Mucosa of gallbladder (tissue), 1 donor: ENCODE results near the gene BLOC1S4. TPM values are rescaled to one million over a fixed set of nuclear protein-coding genes. Genes with fewer than 3 reads are reported as not detected.
"Not testable (repeated sequence)": the region's sequence is repeated elsewhere in the genome, so short reads cannot be mapped to it uniquely, and the experiment has no call there.

ENCODE experiments used
- DNase-seq: peaks from one replicate; pipeline ENCODE4 v3.0.0-alpha.2; 2020; ENCODE audit warnings: low spot score
- total RNA-seq: library from RNA; stranded (reverse); gene quantifications from one replicate; pipeline ENCODE4 v1.2.1, GENCODE V29; 2021
- donor health status: DM: no; HTN: no; CAD: no.

The BLOC1S4 gene, protein sequence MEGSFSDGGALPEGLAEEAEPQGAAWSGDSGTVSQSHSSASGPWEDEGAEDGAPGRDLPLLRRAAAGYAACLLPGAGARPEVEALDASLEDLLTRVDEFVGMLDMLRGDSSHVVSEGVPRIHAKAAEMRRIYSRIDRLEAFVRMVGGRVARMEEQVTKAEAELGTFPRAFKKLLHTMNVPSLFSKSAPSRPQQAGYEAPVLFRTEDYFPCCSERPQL
- total RNA-seq: 18.1 TPM

DNA sequence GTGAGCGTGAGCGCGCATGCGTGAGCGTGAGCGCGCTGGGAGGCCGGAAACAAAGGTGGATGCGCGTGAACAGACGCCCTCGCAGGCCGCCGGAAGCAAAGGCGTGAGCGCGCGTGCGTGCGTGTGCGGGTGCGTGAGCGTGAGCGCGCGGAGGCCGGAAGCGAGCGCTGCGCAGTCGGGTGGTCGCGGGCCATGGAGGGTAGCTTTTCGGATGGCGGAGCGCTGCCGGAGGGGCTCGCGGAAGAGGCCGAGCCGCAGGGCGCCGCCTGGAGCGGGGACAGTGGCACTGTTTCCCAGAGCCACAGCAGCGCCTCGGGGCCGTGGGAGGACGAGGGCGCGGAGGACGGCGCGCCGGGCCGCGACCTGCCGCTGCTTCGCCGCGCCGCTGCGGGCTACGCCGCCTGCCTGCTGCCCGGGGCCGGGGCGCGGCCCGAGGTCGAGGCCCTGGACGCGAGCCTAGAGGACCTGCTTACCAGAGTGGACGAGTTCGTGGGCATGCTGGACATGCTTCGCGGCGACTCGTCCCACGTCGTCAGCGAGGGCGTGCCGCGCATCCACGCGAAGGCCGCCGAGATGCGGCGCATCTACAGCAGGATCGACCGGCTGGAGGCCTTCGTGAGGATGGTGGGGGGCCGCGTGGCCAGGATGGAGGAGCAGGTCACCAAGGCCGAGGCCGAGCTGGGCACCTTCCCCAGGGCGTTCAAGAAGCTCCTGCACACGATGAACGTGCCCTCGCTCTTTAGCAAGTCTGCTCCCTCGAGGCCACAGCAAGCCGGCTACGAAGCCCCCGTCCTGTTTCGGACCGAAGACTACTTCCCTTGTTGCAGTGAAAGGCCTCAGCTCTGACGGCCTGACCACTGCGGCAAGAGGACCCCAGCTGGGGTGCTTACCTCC, at the start of gene BLOC1S4:
TSS of gene BLOC1S4 (plus strand) at position 157 of the 894 bp plus-strand sequence. CDS start at position 193, 36 bp downstream.
- DNase-seq: peak; percentile 90

DNA sequence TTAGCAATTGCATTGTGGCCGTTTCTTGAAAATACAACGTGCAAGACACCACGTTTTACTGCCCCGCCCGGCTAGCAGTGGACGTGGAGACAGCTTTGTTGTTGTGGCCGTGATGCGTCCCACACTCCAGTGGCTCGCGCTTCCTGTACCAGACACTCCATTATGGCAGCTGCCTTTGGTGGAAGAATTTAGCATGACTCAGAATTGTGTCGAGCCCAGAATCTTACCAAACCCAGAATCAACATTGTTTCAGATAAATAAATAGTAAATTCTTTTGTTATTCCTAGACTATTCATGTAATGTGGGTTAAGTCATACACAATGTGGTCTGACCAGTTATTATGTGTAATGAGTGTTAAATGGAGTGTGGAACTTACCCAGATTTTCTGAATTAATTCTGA, 47.6 kb upstream of the BLOC1S4 start:
- no peak for DNase-seq

DNA sequence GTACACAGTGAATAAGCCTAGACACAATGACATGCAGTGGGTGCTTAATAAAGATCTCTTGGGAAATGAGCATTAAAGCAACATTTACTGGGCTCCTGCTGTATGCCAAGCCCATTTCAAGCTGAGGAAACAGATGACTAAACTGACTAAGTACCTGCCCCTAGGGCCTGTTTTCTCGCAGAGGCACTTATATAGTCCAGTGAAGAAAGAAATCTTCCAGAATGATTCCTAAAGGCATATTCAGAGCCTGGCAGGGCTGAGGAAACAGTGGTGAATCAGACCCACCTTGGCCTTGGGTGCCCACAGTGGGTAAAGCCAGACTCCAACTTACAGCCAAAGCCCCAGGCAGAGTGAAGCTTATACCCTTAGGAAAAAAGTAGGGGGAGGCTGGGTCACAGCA, 44.3 kb upstream of the BLOC1S4 start:
- no peak for DNase-seq

DNA sequence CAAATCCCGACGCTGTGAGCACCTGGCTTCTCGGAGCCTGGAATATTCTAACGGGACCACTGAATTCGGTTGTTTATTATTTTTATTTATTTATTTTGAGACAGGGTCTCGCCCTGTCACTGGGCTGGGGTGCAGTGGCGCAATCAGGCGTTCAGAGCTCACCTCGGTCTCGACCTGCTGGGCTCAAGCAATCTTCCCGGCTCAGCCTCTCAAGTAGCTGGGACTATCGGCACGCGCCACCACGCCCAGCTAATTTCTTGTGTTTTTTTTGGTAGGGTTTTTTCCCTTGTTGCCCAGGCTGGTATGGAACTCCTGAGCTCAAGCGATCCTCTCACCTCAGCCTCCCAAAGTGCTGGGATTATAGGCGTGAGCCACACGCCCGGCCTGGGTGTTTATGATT, 43.8 kb upstream of the BLOC1S4 start:
- no peak for DNase-seq

DNA sequence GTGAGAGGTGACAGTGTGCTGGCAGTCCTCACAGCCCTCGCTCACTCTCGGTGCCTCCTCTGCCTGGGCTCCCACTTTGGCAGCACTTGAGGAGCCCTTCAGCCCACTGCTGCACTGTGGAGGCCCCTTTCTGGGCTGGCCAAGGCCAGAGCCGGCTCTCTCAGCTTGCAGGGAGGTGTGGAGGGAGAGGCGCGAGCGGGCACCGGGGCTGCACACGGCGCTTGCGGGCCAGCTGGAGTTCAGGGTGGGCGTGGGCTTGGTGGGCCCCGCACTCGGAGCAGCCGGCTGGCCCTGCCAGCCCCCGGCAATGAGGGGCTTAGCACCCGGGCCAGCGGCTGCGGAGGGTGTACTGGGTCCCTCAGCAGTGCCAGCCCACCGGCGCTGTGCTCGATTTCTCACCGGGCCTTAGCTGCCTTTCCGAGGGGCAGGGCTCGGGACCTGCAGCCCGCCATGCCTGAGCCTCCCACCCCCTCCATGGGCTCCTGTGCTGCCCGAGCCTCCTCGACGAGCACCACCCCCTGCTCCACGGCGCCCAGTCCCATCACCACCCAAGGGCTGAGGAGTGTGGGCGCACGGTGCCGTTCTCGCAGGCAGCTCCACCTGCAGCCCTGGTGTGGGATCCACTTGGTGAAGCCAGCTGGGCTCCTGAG, 43.3 kb upstream of the BLOC1S4 start:
- not testable (repeated sequence) for DNase-seq

DNA sequence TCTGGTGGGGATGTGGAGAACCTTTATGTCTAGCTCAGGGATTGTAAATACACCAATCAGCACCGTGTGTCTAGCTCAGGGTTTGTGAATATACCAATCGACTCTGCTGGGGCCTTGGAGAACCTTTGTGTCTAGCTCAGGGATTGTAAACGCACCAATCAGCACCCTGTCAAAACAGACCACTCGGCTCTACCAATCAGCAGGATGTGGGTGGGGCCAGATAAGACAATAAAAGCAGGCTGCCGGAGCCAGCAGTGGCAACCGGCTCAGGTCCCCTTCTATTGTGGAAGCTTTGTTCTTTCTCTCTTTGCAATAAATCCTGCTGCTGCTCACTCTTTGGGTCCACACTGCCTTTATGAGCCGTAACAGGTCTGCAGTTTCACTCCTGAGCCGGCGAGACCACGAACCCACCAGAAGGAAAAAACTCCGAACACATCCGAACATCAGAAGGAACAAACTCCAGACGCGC, 42.7 kb upstream of the BLOC1S4 start:
- DNase-seq: peak; percentile 27

DNA sequence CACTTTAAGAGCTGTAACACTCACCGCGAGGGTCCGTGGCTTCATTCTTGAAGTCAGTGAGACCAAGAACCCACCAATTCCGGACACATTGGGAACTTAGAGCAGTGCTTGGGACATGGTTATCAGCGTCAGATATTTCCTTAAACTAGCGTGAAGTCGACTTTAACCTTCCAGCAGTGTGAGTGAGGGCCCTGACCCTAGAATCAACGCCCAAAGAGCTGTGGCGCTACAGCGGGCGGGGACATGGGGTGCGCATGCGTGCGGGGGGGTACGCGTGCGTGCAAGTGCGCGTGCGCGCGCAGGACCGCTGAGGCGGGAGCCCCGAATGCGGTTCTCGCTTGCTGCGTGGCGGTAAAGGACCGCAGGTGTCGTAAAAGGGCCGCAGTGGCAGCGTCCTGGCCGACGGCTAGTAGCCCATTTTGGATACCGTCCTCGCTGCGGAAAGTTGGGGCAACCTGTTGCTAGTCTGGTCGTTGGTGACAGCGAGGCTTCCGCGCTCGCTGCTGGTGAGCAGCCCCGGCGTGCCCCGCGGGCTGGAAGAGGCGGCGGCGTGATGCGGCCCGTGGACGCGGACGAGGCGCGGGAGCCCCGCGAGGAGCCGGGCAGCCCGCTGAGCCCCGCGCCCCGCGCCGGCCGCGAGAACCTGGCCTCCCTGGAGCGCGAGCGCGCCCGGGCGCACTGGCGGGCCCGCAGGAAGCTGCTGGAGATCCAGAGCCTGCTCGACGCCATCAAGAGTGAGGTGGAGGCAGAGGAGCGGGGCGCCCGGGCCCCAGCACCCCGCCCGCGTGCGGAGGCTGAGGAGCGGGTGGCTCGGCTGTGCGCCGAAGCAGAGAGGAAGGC, 42.1 kb upstream of the BLOC1S4 start:
- DNase-seq: peak; percentile 95

DNA sequence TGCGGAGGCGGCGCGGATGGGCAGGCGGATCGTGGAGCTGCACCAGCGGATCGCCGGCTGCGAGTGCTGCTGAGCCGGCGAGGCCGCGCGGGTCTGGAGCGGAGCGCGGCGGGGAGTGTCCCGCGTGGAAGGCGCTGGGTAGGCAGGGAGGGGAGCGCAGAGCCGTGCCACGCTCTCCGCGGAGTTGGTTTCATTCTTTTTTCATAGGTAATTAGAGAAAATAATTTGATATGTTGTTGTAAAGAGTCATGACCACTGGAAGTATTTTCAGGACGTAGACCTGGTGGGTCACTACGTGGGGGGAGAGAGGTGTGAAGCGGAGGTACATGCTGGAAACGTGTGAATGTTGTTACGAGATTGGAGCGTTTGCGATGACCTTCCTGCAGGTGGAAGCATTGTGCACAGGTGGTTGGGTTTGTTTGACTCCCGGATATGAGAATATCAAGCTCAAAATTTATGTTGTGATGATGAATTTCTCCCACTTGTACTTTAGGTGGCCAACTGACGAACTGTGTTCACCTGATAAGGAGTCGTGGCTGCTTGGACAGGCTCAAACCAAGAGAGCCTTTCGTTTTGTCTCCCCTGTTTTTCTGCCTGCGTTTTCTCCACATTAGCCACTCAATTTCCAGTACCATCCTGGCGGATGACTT, 41.3 kb upstream of the BLOC1S4 start:
- peak; percentile 52 for DNase-seq

DNA sequence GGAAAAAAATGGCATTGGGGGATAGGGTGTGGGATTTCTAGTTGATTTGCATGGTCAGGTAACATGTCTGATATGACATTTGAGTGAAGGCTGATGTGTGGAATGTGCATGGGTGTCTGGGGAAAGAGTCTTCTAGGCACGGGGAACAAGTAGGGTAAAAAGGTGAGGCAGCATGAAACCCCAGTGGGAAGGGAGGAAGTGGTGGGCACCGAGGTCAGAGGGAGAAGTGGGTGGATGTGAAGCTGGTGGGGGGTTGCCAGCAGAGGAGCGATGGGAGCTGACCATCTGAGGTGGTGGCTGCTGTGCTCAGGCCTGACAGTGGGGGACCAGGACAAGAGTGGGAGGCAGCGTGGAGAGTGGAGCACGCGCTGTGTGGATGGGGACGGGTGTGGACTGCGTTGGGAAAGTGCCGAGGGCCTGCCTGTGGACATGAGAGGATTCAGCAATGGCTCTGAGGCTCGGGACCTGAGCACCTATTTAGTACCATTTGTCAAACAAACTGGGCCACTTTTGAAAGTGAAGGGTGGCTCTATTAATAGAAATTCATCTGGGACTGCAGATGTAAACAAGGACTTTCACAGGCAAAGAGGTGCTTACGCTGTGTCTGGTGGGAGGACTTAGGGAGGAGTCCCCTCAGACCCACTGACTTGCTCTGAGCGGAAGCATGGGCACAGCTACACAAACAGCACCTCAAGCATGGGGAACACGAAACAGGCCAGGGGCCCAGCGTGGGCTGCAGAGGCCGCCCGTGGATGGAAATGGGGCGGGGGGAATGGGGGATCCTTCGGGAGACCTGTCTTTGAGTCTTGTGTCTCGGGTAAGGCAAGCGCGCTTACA, 39.0 kb upstream of the BLOC1S4 start:
- DNase-seq: no peak

DNA sequence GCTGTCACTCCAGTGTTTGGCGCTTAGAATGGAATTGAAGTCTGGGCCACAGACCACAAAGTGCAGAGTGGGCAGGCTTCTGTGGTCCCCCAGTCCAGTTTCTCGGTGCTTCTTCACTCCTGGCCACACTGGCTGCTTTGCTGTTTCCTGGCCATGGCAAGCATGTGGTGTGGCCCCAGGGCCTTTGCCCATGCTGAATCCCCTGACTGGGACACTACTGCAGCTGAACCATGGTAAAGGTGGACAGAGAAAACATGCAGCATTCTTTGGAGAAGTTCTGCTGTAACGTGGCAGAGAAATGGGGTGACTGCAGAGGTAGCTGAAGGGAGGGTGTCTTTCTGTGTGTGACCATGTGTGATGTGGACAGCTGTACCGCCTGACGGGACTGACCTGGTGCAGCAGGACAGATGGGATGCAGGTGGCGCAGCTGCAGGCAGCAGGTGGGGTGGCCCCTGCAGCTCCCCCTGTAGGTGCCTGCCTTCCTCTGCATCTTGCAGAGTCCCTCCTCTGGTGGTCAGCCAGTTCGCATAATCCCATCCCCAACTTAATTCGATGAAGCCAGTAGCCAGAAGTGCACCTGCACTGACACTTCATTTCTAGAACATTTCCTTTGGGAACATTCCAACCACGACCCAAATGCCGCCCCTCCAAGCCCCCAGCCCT, 35.5 kb upstream of the BLOC1S4 start:
- DNase-seq: no peak

DNA sequence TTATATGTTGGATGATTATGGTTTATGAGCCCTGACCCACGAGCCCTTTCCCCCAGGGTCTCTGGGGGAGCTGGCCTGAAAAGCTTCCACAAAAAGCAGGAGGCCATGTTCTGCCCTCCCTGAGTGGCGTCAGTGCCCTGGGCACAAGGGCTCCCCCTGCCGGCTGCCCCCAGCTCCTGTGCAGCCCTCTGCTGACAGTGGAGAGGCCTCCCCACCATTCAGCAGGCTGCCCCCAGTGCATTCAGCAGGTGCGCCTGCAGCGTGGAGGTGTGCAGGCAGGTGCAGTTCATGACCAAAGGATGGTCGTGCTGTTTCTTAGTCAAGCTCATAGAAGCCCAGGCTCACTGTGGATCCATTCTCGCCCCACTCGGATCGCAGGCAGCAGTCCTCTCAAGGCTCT, 34.8 kb upstream of the BLOC1S4 start:
- no peak for DNase-seq

DNA sequence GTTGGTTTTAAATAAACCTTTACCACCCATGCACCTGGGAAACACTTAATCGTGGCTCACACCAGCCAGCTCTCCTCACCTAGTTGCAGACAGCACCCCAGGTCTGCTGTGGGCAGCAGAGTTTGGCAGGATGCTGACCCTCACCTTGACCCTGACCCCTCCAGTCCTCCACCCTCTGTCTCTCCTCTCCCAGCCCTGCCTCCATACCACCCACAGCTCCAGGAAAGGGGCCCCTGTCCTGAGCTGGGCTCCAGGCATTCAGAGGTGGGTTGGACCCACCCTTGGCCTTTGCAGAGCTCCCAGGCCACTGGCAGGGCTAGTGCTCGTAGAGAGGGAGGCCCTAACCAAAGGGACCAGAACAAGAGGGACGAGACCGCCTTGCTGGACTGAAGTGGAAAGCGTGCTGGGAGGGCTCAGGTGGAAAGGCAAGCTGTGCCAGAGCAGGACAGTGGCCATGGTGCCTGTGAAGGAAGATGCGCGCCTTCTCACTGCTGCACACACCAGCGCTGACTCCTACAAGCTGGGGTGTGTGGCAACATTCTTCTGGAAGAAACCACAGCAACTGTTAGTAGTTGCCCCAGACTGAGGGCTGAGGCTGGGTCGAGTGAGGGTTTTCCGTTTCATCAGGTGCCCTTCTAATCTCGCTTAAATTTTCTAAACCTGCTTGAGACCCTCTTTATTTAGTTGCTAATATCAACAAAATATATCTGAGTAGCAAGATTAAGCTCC, 32.9 kb upstream of the BLOC1S4 start:
- no peak for DNase-seq

DNA sequence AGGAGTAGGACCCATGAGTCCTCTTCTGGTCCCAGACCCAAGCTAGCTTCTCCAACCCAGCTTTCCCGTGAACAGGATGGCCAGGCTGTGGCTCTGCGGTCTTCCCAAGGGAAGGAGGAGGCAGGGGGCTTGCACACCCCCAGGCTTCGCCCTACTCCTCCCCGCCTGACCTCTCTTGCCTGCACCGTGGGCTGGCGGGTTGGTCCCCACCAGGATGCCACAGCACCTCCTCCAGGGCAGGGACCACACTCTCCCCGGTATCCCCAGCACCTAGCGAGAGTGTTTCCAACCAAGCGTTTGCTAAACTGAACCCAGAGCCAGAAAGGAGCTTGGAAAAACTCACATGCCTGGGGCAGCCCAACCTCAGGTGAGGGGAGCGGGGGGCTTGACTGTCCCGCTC, 31.3 kb upstream of the BLOC1S4 start:
- no peak for DNase-seq

DNA sequence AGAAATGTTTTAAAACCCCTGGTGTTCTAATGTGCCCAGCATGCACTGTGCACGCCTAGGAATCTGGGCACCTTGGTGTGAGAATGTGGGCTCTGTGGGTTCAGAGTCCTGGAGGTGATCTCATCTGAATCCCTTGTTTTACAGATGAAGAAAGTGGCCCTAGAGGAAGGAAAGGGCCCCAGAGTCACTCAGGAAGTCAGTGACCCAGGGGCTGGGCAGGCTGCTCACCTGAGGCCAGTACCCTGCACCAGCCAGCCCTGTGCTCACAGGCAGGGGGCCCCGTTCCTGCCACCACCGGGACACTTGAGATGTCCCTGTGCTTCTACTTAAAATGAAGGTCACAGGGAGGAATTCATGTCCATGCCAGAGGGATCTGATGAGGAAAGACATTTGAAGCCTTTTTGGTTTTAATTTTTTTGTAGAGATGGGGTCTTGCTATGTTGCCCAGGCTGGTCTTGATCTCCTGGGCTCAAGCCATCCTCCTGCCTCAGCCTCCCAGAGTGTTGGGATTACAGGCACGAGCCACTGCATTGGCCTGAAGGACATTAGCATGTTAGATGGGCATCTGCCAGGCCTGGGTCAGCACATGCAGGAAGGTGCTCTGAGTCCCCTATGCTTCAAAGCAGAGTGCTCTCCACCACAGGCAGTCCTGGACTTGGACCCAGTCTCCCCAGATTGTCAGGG, 29.7 kb upstream of the BLOC1S4 start:
- DNase-seq: no peak

DNA sequence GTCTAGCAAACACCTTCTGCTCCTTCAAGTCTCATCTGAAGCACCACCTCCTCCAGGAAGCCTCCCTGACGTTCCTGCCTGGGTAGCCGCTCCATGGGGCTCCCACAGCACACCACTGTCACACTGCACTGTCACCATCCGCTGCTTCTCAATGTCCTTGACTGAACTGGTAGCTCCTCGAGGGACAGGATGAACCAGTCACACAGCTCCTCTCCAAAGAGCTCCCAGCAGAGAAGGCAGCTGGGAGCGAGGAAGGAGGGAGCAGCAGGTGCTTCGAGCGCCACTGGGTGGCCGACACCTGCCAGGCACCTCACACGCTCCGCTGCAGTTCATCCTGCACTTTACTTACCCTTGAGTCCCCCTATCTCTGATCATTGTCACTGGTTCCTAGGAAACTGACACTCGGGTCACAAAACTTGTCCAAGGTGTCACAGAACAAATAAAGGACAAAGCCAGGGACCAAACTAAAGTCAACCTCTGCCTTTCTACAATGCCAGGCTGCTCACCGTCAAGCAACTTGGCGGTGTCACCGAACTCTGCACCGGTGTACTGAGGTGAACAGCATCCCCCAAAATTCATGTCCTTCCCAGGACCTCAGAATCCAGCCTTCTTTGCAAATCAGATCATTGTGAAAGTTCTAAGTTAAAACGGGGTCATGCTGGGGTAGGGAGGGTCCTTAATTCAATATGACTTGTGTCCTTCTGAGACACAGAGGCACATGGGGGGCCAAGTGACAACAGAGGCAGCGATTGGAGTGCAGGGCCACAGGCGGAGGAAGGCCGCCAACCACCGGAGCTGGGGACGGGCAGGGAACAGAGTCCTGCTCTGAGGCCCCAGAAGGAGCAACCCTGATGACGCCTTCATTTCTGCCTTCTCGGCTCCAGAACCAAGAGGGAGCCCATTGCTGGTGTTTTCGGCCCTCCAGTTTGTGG, 27.8 kb upstream of the BLOC1S4 start:
- peak; percentile 37 for DNase-seq

DNA sequence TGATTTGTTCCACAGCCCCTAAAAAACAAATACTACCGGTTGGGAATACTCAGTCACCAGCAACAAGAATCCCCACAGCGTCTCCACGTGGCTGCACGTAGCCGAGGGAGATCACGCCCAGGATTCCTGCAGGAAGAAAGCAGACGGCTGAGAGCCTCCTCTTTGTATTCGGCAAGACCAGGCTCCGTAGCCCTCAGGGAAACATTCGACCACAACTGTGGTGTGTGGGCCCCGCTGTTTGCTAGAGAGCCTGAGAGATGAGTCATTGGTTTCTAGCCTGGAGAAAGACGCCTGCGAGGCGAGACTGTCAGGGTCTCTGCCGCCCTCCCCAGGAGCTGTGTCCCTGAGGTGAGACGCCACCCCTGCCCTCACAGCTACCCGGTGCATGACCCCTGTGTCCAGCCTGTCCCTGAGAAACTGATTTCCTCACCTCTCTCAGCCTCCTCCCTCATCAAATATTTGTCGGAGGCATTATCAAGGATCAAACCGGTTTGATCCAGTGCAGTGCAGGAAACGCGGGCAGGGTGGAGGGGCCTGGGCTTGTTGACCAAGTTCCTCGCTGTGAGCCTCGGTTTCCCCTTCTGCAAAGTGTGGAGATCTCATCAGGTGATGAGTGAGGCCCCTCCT, 27.0 kb upstream of the BLOC1S4 start:
- peak; percentile 57 for DNase-seq

DNA sequence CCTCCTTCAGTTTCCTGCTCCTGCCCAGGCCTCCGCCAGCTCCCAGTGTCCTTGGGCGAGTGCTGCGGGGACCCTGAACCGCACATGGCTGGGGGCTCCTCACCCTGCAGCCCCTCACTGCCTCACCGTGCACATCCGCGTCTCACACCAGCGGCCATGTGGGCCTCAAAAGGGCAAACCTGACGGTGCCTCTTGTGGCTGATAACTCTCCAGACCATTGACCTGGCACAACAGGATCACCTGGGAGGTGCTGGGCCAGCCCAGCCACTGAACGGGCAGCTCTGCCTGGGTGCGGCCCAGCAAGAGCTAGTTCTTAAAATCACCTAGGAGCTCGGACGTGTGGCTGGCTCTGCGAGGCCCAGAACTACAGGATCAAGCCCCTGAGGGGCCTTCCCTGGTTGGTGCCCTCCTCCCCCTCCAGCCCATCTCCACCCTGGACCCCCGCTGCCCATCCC, 26.4 kb upstream of the BLOC1S4 start:
- no peak for DNase-seq
